GM19351 (cell line): ENCODE measurements around the gene MAP3K5.
"Not testable (repeated sequence)": the region's sequence is repeated elsewhere in the genome, so short reads cannot be mapped to it uniquely, and the experiment has no call there.

ENCODE experiments used
- ATAC-seq: cut with Tn5 transposase; IDR thresholded peaks from one replicate; pipeline ENCODE4 v1.9.1; 2021; ENCODE audit warnings: mild to moderate bottlenecking, moderate library complexity; ENCODE audit not compliant: unreplicated experiment

MAP3K5 gene, protein sequence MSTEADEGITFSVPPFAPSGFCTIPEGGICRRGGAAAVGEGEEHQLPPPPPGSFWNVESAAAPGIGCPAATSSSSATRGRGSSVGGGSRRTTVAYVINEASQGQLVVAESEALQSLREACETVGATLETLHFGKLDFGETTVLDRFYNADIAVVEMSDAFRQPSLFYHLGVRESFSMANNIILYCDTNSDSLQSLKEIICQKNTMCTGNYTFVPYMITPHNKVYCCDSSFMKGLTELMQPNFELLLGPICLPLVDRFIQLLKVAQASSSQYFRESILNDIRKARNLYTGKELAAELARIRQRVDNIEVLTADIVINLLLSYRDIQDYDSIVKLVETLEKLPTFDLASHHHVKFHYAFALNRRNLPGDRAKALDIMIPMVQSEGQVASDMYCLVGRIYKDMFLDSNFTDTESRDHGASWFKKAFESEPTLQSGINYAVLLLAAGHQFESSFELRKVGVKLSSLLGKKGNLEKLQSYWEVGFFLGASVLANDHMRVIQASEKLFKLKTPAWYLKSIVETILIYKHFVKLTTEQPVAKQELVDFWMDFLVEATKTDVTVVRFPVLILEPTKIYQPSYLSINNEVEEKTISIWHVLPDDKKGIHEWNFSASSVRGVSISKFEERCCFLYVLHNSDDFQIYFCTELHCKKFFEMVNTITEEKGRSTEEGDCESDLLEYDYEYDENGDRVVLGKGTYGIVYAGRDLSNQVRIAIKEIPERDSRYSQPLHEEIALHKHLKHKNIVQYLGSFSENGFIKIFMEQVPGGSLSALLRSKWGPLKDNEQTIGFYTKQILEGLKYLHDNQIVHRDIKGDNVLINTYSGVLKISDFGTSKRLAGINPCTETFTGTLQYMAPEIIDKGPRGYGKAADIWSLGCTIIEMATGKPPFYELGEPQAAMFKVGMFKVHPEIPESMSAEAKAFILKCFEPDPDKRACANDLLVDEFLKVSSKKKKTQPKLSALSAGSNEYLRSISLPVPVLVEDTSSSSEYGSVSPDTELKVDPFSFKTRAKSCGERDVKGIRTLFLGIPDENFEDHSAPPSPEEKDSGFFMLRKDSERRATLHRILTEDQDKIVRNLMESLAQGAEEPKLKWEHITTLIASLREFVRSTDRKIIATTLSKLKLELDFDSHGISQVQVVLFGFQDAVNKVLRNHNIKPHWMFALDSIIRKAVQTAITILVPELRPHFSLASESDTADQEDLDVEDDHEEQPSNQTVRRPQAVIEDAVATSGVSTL (N-terminal part only)

GRCh38 chr6:136792410-136793262 lies at the start of gene MAP3K5:
Gene MAP3K5, minus strand, starts transcription at chr6:136792477. Its CDS starts 320 bp downstream, at chr6:136792157.
- ATAC-seq: peak; percentile 57

DNA sequence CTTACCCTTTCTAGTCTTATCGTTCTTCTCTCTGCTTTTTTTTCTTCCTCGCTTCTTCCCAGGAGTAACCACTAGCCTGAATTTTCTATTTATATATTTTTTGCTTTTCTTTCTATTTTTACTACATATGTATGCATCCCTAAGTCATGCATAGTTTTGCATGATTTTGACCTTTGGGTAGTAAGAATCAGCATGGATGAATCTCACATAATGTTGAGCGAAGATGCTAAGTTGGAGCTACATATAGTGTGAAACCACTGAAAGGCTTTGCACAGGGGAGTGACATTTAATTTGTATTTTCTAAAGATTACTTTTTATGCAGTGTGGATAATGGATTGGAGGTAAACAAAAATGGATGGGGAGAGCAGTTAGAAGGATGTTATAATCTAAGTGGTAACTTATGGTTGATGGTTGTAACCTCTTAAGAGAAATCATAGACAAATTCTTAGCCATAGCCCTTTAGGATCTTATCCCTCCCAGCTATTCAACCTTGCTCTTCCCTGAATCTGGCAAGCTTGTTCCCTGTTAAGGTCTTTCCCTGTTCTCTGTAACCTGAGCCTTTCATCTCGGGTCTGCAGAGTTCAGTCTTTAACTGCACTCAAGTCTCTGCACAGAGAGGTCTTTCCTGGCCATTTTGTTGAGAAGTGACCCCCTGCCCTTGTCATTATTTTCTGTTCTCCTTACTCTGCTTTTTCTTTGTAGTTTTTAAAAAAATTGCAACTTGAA lies 48.2 kb upstream of the MAP3K5 start:
- ATAC-seq: no peak

GRCh38 chr6:136831873-136832562 lies 39.7 kb upstream of the MAP3K5 start:
- ATAC-seq: no peak

DNA sequence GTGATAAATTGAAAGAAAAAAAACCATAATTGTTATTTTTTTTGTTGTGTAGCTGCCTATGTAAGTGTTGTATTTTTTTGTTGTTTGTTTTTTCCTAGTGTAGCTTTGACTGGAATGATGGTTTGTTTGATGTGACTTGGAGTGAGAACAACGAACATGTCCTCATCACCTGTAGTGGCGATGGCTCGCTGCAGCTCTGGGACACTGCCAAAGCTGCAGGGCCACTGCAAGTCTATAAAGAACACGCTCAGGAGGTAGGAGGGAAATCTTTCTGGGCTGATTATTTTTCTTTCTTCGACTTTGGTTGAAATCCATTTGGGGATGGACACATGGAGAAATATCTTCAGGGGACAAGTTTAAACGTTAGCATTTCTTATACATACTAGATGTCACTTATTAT lies 33.9 kb upstream of the MAP3K5 start:
- ATAC-seq: no peak

- ATAC-seq: no peak
Observed at GRCh38 chr6:136823128-136823660, 30.9 kb upstream of the MAP3K5 start.

DNA sequence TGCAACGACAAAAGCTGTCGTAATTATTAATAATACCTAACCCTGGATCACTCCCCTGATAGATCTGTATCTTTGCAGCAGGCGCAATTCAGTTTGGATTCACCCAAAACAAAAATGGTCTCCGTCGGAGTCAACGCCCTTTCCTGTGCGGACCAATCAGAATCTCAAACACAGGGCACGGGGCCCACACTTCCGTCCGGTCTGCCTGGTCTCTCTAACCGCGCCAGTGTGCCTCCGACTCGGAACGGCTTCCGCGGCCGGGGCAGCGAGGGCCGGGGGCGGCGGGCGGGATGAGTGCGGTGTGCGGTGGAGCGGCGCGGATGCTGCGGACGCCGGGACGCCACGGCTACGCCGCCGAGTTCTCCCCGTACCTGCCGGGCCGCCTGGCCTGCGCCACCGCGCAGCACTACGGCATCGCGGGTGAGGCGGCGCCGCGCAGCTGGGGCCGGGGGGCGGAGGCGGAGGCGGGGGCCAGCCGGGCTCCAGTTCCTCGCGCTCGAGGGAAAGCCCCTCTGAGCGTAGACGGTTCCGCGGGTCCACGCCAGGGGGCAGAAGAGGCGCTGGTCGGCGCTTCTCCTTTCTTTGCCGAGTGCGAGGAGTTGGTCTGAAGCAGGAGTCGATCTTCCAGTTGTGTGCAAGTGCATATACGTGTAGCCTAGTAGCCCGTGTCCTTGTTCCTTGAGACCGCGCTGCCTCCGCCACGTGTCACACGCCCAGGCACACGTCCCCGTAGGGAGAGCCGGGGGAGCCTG lies 30.3 kb upstream of the MAP3K5 start, which contains the start of gene PEX7:
Gene PEX7 (plus strand): TSS at position 217 of the 752 bp plus-strand sequence. CDS start 74 bp downstream, at position 291.
- ATAC-seq: peak; percentile 97

DNA sequence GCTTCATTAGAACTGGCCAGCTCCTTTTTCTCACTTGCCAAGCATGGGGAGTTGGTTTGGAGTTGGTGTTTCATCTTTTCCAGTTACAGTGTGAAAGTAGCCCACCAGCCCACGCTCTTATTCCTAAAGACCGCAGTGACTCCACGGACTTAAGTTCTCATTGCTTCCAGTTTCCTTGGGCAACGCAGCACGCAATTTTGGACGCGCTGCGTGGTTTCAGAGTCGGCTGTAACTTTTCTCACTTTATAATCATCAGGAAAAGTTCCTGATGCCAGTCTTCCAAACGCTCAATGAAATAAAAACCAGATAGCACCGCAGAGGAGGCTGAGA lies 29.7 kb upstream of the MAP3K5 start:
- peak; percentile 5 for ATAC-seq

DNA sequence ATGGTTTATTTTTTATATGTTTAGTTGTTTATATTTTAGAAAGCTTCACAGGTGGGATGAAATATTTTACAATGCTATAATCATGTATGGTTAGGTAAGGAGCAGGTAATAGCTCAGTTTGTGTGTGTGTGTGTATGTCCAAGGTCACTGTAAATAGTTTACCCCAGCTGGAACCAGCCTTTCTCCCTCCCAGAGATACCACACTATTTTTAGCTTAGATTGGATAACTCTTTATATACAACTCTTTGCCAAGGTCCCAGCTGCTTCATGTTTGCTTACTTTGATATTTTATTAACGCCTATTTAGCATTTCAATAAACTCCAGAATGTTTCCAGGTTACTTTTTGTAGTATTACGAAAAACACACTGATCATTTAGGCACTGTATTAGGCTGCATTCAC lies 28.3 kb upstream of the MAP3K5 start:
- ATAC-seq: no peak

DNA sequence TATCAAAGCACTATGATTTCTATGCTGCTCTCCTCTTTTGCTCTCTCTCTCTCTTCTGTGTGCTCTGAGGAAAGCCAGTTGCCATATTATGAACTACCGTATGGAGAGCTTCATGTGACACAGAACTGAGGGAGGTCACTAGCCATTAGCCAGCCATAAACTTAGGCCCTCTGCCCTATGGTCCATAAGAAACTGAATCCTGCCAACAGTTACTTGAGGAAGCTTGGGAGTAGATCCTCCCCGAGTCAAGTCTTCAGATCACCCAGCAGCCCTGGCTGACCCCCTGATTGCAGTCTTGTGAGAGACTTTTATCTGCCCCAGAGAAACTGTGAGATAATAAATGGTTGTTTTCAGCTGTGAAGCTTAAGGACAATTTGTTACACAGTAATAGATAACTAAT lies 24.4 kb upstream of the MAP3K5 start:
- ATAC-seq: no peak

DNA sequence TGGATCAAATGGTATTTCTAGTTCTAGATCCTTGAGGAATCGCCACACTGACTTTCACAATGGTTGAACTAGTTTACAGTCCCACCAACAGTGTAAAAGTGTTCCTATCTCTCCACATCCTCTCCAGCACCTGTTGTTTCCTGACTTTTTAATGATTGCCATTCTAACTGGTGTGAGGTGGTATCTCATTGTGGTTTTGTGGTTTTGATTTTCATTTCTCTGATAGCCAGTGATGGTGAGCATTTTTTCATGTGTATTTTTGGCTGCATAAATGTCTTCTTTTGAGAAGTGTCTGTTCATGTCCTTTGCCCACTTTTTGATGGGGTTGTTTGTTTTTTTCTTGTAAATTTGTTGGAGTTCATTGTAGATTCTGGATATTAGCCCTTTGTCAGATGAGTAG lies 23.3 kb upstream of the MAP3K5 start:
- not testable (repeated sequence) for ATAC-seq

- no peak for ATAC-seq
Observed at GRCh38 chr6:136812174-136812573, 19.9 kb upstream of the MAP3K5 start.

DNA sequence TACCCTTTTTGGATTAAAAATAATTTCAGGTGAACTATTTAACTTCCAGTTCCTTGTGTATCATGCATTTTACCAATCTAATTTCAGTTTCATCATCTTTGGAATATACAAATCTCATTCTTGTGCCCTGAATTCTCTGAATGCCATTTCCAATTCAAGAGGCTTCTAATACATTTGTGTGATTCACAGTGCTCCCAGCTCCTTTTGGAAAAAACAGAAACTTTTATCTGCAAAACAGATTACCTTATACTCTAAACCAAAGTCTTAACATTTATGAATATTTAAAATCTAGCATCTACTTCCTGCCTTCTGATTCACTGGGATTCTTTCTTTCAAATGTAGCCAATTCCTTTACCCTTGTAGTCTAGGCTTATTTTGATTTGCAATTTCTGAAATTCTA lies 19.0 kb upstream of the MAP3K5 start:
- ATAC-seq: no peak

DNA sequence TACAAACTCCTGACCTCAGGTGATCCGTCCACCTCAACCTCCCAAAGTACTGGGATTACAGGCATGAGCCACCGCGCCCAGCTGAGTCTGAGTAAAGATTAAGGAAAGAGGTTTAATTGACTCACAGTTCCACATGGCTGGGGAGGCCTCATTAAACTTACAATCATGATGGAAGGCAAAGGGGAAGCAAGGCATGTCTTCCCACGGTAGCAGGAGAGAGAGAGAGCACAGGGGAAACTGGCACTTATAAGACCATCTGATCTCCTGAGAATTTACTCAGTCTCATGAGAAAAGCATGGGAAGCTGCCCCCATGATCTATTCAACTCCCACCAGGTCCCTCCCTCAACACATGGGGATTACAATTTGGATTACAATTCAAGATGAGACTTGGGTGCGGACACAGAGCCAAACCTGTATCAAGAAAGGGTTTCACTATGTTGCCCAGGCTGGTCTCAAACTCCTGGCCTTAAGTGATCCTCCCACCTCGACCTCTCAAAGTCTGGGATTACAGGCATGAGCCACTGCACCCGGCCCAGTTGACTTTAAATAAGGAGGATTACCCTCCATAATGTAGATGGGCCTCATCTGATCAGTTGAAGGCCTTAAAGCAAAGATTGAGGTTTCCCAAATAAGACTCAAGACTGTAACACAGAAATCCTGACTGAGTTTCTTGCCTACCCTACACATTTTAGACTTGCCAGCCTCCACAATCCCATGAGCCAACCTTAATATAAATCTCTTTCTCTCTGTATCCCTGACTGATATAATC lies 17.0 kb upstream of the MAP3K5 start:
- no peak for ATAC-seq

GRCh38 chr6:136803608-136804007 lies 11.3 kb upstream of the MAP3K5 start:
- no peak for ATAC-seq

GRCh38 chr6:136801581-136801980 lies 9.3 kb upstream of the MAP3K5 start:
- no peak for ATAC-seq

DNA sequence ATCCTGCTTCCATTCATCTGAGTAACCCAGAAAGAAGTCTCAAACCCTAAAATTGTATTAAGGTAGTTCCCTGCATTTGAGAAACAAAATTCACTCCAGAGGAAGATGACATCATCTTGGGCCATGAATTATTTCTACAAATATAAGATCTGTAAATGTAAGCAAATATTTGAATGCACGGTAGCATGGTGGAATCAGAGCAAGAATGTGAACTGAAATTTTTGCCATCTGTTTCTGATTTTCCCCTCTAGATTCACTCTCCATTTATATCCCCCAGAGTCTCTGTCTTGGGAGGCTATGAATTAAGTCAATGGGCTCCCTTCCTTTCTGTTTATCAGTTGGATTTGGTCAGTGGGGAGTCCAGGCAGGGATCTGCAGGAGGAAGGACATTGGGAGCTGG lies 5.8 kb upstream of the MAP3K5 start:
- no peak for ATAC-seq

DNA sequence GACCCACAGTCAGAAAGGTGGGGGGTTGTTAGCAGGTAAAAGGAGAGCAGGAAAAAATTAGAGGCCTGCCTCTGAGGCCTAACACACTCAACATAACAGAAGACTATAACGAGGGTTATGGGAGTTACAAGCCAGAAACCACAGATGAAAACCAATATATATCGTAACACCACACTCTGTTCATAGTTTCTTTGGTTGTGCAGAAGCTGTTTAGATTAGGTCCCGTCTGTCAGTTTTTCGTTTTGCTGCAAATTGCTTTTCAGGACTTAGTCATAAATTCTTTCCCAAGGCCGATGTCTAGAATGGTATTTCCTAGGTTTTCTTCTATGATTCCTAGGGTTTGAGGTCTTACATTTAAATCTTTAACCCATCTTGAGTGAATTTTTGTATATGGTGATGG lies 3.7 kb upstream of the MAP3K5 start:
- ATAC-seq: no peak
